RWPE1 (cell line): Measurements from ENCODE around the gene CDC42.

Experiments
- CTCF ChIA-PET: fragments of 350-600 bp; sonication (Branson Sonifier 250); formaldehyde crosslinking; extraction: SDS; loops from one replicate; lab custom pipeline; 2021; lab: Yijun Ruan, JAX
- POLR2A ChIA-PET: fragments of 400-600 bp; formaldehyde crosslinking; extraction: SDS; loops from one replicate; lab custom pipeline; 2020; ENCODE audit warnings: antibody characterized with exemption; ENCODE audit not compliant: low non-redundant PET; lab: Yijun Ruan, JAX
- DNase-seq: peaks from one replicate; pipeline ENCODE4 v3.0.0; 2012; ENCODE audit warnings: low spot score
- H3K27ac ChIP-seq: fragments of 450-650 bp; 2 replicates; pipeline ENCODE4 v1.5.1; 2017
- CTCF ChIP-seq: fragments of 450-650 bp; conservative IDR thresholded peaks from 2 replicates; pipeline ENCODE4 v1.5.1; 2017; ENCODE audit warnings: low read depth, mild to moderate bottlenecking

Gene CDC42

GRCh38 chr1:22018583-22019559 lies 33.6 kb upstream of the CDC42 start:
- peak; percentile 25; the same call in 1 of the 2 replicates for TF ChIP-seq CTCF
- peak; percentile 89 for DNase-seq
- CTCF ChIA-PET, result interaction anchor here (0.6 kb wide), 2 partner anchors 91 to 454 kb away, joined by 3 read pairs; no protein-coding TSS in a partner anchor
- POLR2A ChIA-PET, result interaction anchor here (0.6 kb wide), 1 partner anchor 33 kb away, joined by 3 read pairs; the partner anchor contains the start of gene CDC42
- H3K27ac ChIP-seq, result peak overlapping the region; percentile 76

DNA sequence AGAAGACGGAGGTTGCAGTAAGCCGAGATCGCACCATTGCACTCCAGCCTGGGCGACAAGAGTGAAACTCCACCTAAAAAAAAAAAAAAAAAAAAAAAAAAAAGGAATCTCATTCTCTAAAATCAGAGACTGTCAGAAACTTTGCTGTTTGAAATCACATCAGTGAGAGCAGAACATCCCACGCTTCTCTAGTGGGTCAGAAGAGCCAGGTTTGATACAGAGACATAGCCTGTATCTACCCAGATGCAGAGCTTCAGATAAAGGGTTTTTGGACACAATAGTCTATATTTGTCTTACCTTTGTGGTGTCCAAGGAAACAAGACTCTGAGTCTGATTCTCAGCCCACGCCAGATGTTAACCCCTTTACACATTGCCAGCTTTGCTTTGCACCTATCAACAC lies 31.4 kb upstream of the CDC42 start:
- no peak for TF ChIP-seq CTCF
- ChIA-PET POLR2A (interaction anchor here (0.7 kb wide), 1 partner anchor 91 kb away, joined by 6 read pairs; no protein-coding TSS in a partner anchor), CTCF (no interaction called here)
- no peak overlapping the region for H3K27ac ChIP-seq
- DNase-seq, result no peak

DNA sequence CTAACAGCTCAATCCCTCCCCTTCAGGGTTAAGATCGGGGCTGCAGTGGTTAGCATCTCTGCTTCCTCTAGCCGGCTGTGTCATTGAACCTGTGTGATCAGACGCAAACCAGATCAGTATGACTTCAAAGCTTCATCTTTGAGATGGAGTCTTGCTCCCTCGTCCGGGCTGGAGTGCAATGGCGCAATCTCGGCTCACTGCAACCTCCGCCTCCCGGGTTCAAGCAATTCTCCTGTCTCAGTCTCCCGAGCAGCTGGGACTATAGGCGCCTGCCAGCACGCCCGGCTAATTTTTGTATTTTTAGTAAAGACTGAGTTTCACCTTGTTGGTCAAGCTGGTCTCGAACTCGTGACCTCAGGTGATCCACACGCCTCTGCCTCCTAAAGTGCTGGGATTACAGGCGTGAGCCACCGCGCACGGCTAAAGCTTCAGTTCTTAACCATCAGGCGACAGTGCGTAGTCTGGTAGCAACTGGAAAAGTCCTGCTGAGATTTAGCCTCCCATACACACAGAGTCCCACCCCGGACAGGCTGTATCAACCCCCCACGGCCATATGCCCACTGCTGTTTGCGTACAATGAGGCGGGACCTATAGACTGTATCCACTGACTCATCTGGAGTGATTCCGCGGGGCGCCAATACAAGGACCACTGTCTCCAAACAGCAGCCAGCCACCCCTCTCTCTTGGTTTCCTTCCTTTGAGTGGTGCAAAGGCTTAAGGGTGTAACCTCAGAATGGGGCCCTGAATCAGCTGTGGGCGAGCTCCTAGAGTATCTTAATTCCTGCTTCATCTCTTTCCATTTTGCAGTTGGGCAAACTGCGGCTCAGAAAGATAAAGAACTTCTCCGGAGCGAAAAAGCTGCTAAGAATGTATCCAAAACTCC lies 27.8 kb upstream of the CDC42 start:
- TF ChIP-seq CTCF, result no peak
- peak overlapping the region; percentile 96 for H3K27ac ChIP-seq
- POLR2A ChIA-PET, result interaction anchor here (1.4 to 1.5 kb wide), 3 partner anchors 20 to 29 kb away, joined by 6 to 8 read pairs (median 7); partner anchors contain the start of gene CDC42
- CTCF ChIA-PET, result interaction anchor here (0.5 to 0.6 kb wide), 3 partner anchors 15 to 1960 kb away, joined by 3 to 6 read pairs (median 3); no protein-coding TSS in a partner anchor
- peak; percentile 52 for DNase-seq

- no peak for TF ChIP-seq CTCF
- peak overlapping the region; percentile 96 for H3K27ac ChIP-seq
- CTCF ChIA-PET, result interaction anchor here (0.6 kb wide), 2 partner anchors 14 to 35 kb away, joined by 3 to 6 read pairs; no protein-coding TSS in a partner anchor
- DNase-seq, result peak; percentile 95
- POLR2A ChIA-PET, result interaction anchor here (0.6 to 1.5 kb wide), 4 partner anchors 19 to 54 kb away, joined by 3 to 8 read pairs (median 6); partner anchors contain the start of gene CDC42
These were observed 26.9 kb upstream of the CDC42 start for GRCh38 chr1:22025368-22026155.

GRCh38 chr1:22026924-22027289 lies 25.6 kb upstream of the CDC42 start:
- no peak overlapping the region for H3K27ac ChIP-seq
- DNase-seq, result no peak
- no peak for TF ChIP-seq CTCF
- CTCF ChIA-PET, result no interaction called here
- POLR2A ChIA-PET, result no interaction called here
